Esophagus squamous epithelium (tissue), 5 donors: Measurements from ENCODE around the gene PGAP6. TPM values are rescaled to one million over a fixed set of nuclear protein-coding genes. Genes with fewer than 3 reads are reported as not detected.

Experiments
- DNase-seq: peaks from one replicate; lab custom pipeline; 2025; lab: John Stamatoyannopoulos, UW
- H3K27ac ChIP-seq, 4 donors: fragments of 200-600 bp; sonication (generic); one replicate each; pipeline ENCODE4 v1.5.1; 2016 to 2019; ENCODE audit warnings: mild to moderate bottlenecking in 1 of 4
- H3K27me3 ChIP-seq, 4 donors: fragments of 200-600 bp; sonication (generic); 1 replicate in 3 of 4; 2 replicates in 1 of 4; pipeline versions ENCODE4 v1.5.1 to v1.6.0; 2017 to 2021; ENCODE audit warnings: antibody characterized with exemption in 1 of 4
- H3K36me3 ChIP-seq, 3 donors: fragments of 200-600 bp; sonication (generic); one replicate each; pipeline ENCODE4 v1.5.1; 2016 to 2019
- H3K4me1 ChIP-seq, 3 donors: fragments of 200-600 bp; sonication (generic); one replicate each; pipeline ENCODE4 v1.5.1; 2017 to 2019
- H3K4me3 ChIP-seq, 4 donors: fragments of 200-600 bp; sonication (generic); 1 replicate in 3 of 4; 2 replicates in 1 of 4; pipeline ENCODE4 v1.5.1; 2016 to 2019; ENCODE audit warnings: mild to moderate bottlenecking in 2 of 4, moderate library complexity in 1 of 4
- H3K9me3 ChIP-seq, 3 donors: fragments of 200-600 bp; sonication (generic); one replicate each; pipeline ENCODE4 v1.5.1; 2016 to 2019
- CTCF ChIP-seq, 6 experiments: fragments of 450-650 bp in 4 of 6; fragments of 200-600 bp in 2 of 6; sonication (generic) in 2 of 6; IDR thresholded peaks; one replicate each; pipeline ENCODE4 v1.5.1; 2016 to 2019; ENCODE audit warnings: antibody characterized with exemption in 6 of 6, mild to moderate bottlenecking in 4 of 6, moderate library complexity in 4 of 6
- POLR2A ChIP-seq, 4 donors: fragments of 450-650 bp; IDR thresholded peaks; one replicate each; pipeline ENCODE4 v1.6.1; 2017; ENCODE audit warnings: antibody characterized with exemption in 4 of 4, mild to moderate bottlenecking in 4 of 4, moderate library complexity in 3 of 4
- WGBS, 2 donors: methylation state at CpG; one replicate each; pipeline ENCODE4 v1.1.5; 2018; 5-methylcytosine and 5-hydroxymethylcytosine counted together
- intact Hi-C: fragments of 100-400 bp; cut with DNase I; formaldehyde crosslinking; loops from one replicate; pipeline ENCODE4 v1.15.0; 2022
- total RNA-seq, 4 donors: library from RNA; depleted of rRNA; stranded (reverse); fragments of >200 nt; gene quantifications; one replicate each; pipeline ENCODE4 v1.1.0, GENCODE V29; 2016
- donor health status: DM: yes; HTN: yes; CAD: no.

PGAP6 gene
- total RNA-seq, 4 donors from 2014 or later = 23.5 to 31.7 (median 27.6) TPM

- WGBS, 2 donors = 51 to 86% methylated on average over 6 to 10 of the region's 25 CpGs
- no peaks in the 10 kb centered on the region for H3K9me3 ChIP-seq
- no peaks in the 10 kb centered on the region for H3K36me3 ChIP-seq
- intact Hi-C loops = no loop called here
- peaks cover 9 to 48% (median 22%) of the 10 kb centered on the region in 3 donors for H3K4me1 ChIP-seq
- TF ChIP-seq CTCF (IDR thresholded peaks at IDR 0.05) (no peak), POLR2A (IDR thresholded peaks at IDR 0.05) (no peak)
- peak overlapping the region; percentile 48 to 90 (median 63) for H3K4me3 ChIP-seq
- DNase-seq = no peak
- H3K27me3 ChIP-seq = no peaks in the 10 kb centered on the region
- H3K27ac ChIP-seq = peak overlapping the region; percentile 88 to 95 (median 90)
Observed at GRCh38 chr16:353404-354290, 28.1 kb downstream of the PGAP6 start.

- TF ChIP-seq CTCF (IDR thresholded peaks at IDR 0.05) (peak in 5 of 6 experiments; percentile 45 to 68 (median 50)), POLR2A (IDR thresholded peaks at IDR 0.05) (peak in 3 of 4 donors; percentile 79 to 95 (median 92))
- Histone ChIP-seq H3K27me3 (no peaks in the 10 kb centered on the region), H3K36me3 (no peaks in the 10 kb centered on the region), H3K4me1 (peaks cover 9 to 52% (median 22%) of the 10 kb centered on the region in 3 donors), H3K4me3 (peak within 1 kb of the TSS; percentile 51 to 90 (median 80)), H3K9me3 (no peaks in the 10 kb centered on the region), H3K27ac (peak within 1 kb of the TSS; percentile 88 to 95 (median 90))
- DNase-seq = peak; percentile 99
- WGBS, 2 donors = 0% methylated on average over 23 of the region's 113 CpGs; no CpG with 5 or more reads in 1 of the 2 donors
- intact Hi-C loops = no loop called here
Observed at GRCh38 chr16:352547-353403, 29.0 kb downstream of the PGAP6 start, which contains the start of gene AXIN1. AXIN1 (minus strand) TSS chr16:352723; CDS start chr16:347025, 5,698 bp downstream.

GRCh38 chr16:351804-352520 lies 29.8 kb downstream of the PGAP6 start:
- Histone ChIP-seq H3K9me3 (no peaks in the 10 kb centered on the region), H3K36me3 (no peaks in the 10 kb centered on the region), H3K27ac (peak overlapping the region; percentile 70 to 90 (median 88)), H3K4me1 (peaks cover 9 to 57% (median 22%) of the 10 kb centered on the region in 3 donors), H3K4me3 (peak overlapping the region; percentile 51 to 90 (median 80)), H3K27me3 (no peaks in the 10 kb centered on the region)
- no peak for TF ChIP-seq CTCF (IDR thresholded peaks at IDR 0.05)
- WGBS, 2 donors = 0 to 3% methylated on average over 3 to 4 of the region's 95 CpGs
- intact Hi-C loops = no loop called here
- no peak for DNase-seq

- H3K36me3 ChIP-seq = peaks cover 0 to 17% (median 6%) of the 10 kb centered on the region in 3 donors
- 80 to 84% methylated on average over 8 of the region's 8 CpGs for WGBS, 2 donors
- H3K4me1 ChIP-seq = peaks cover 9 to 63% (median 22%) of the 10 kb centered on the region in 3 donors
- no peak overlapping the region for H3K27ac ChIP-seq
- no peak overlapping the region for H3K4me3 ChIP-seq
- H3K27me3 ChIP-seq = no peaks in the 10 kb centered on the region
- DNase-seq = no peak
- no peaks in the 10 kb centered on the region for H3K9me3 ChIP-seq
- no peak for TF ChIP-seq POLR2A (IDR thresholded peaks at IDR 0.05)
- no peak for TF ChIP-seq CTCF (IDR thresholded peaks at IDR 0.05)
- intact Hi-C loops = no loop called here
Observed at GRCh38 chr16:350203-350602, 31.6 kb downstream of the PGAP6 start.
